GM12878 (cell line): ENCODE results near the gene TEF. TPM values are rescaled to one million over a fixed set of nuclear protein-coding genes. Genes with fewer than 3 reads are reported as not detected.

Experiments used
- ATAC-seq: fragments of 200-7000 bp; cut with Tn5 transposase; 3 replicates; pipeline ENCODE4 v1.9.1; 2020; ENCODE audit warnings: mild to moderate bottlenecking, moderate library complexity
- BruUV-seq: library from RNA; stranded (reverse); fragments of 400-500 nt; replicated peaks from 2 replicates; lab custom pipeline; 2021; lab: Mats Ljungman, UMichigan
- CTCF ChIA-PET: fragments of 300-600 bp; sonication (Branson Sonifier 250); formaldehyde crosslinking; extraction: SDS; loops from one replicate; lab custom pipeline; 2021; ENCODE audit warnings: inconsistent platforms; lab: Yijun Ruan, JAX
- POLR2A ChIA-PET: fragments of 350-600 bp; formaldehyde crosslinking; extraction: SDS; loops from one replicate; lab custom pipeline; 2021; ENCODE audit warnings: inconsistent platforms; lab: Charles Lee
- RAD21 ChIA-PET: fragments of 300-600 bp; sonication (Branson Sonifier 250); formaldehyde crosslinking; loops from one replicate; lab custom pipeline; 2023; ENCODE audit warnings: antibody characterized with exemption; ENCODE audit not compliant: unreplicated experiment; lab: Charles Lee
- SMC1A ChIA-PET: fragments of 300-600 bp; sonication (Branson Sonifier 250); formaldehyde crosslinking; loops from one replicate; lab custom pipeline; 2023; ENCODE audit not compliant: unreplicated experiment, uncharacterized antibody; lab: Charles Lee
- DNase-seq: peaks from one replicate; pipeline ENCODE4 v3.0.0-alpha.2; 2011; ENCODE audit warnings: low read depth, low spot score
- FAIRE-seq: peaks from 3 replicates; lab custom pipeline; 2011; peaks lifted over from hg19 to GRCh38; lab: Jason Lieb, UNC
- H2AFZ ChIP-seq: 2 replicates; pipeline ENCODE4 v1.6.0; 2011; ENCODE audit warnings: low read depth, low read length, control low read depth; ENCODE audit not compliant: control insufficient read depth
- H3K27ac ChIP-seq: 2 replicates; pipeline ENCODE4 v1.5.1; 2011; ENCODE audit warnings: control low read depth; ENCODE audit not compliant: control insufficient read depth, insufficient read depth
- H3K27me3 ChIP-seq, 2 experiments: replicated peaks in 1 of 2; 2 replicates each; pipeline versions ENCODE4 v1.6.0 to v1.6.1; 2011; ENCODE audit warnings: low read length in 1 of 2; ENCODE audit not compliant: control insufficient read depth in 2 of 2, insufficient read depth in 2 of 2
- H3K36me3 ChIP-seq, 2 experiments: 2 replicates each; pipeline ENCODE4 v1.5.1; 2011; ENCODE audit warnings: low read length in 1 of 2; ENCODE audit not compliant: control insufficient read depth in 2 of 2, insufficient read depth in 2 of 2
- H3K4me1 ChIP-seq: 2 replicates; pipeline ENCODE4 v1.6.1; 2011; ENCODE audit warnings: mild to moderate bottlenecking, low read length, moderate library complexity, mixed read lengths; ENCODE audit not compliant: control insufficient read depth, insufficient read depth
- H3K4me2 ChIP-seq: 2 replicates; pipeline ENCODE4 v1.6.0; 2011; ENCODE audit warnings: control low read depth; ENCODE audit not compliant: control insufficient read depth, insufficient read depth
- H3K4me3 ChIP-seq: fragments of 200-600 bp; sonication (generic); 2 replicates; pipeline ENCODE4 v1.5.1; 2016
- H3K79me2 ChIP-seq: 2 replicates; pipeline ENCODE4 v1.6.0; 2011; ENCODE audit warnings: low read length; ENCODE audit not compliant: control insufficient read depth, insufficient read depth
- H3K9ac ChIP-seq: 2 replicates; pipeline ENCODE4 v1.8.0; 2011; ENCODE audit warnings: low read length, control low read depth, mixed read lengths; ENCODE audit not compliant: control insufficient read depth, insufficient read depth
- H3K9me3 ChIP-seq: replicated peaks from 3 replicates; pipeline ENCODE4 v1.5.1; 2011; ENCODE audit warnings: mild to moderate bottlenecking, low read length; ENCODE audit not compliant: control insufficient read depth, insufficient read depth
- H4K20me1 ChIP-seq: 2 replicates; pipeline ENCODE4 v1.6.0; 2011; ENCODE audit not compliant: control insufficient read depth, insufficient read depth
- BCL3 ChIP-seq: IDR thresholded peaks from 2 replicates; pipeline ENCODE4 v1.6.1; 2011; ENCODE audit warnings: borderline replicate concordance, low read depth, mild to moderate bottlenecking, moderate library complexity, low read length; ENCODE audit not compliant: insufficient read depth, poor library complexity, severe bottlenecking
- IRF3 ChIP-seq: fragments of 450-650 bp; IDR thresholded peaks from 2 replicates; pipeline ENCODE4 v1.6.1; 2014; ENCODE audit warnings: mild to moderate bottlenecking
- IRF4 ChIP-seq: IDR thresholded peaks from 2 replicates; pipeline ENCODE4 v1.6.1; 2011; ENCODE audit warnings: low read depth, low read length
- IRF5 ChIP-seq: fragments of 450-650 bp; IDR thresholded peaks from 2 replicates; pipeline ENCODE4 v1.6.1; 2017; ENCODE audit warnings: borderline replicate concordance
- KAT2A ChIP-seq: conservative IDR thresholded peaks from 2 replicates; pipeline ENCODE4 v1.6.1; 2011; ENCODE audit warnings: low read depth, low read length; ENCODE audit not compliant: control insufficient read depth
- KLF5 ChIP-seq: fragments of 450-650 bp; IDR thresholded peaks from 2 replicates; pipeline ENCODE4 v1.6.1; 2014; ENCODE audit warnings: mild to moderate bottlenecking; ENCODE audit not compliant: partially characterized antibody
- RUNX3 ChIP-seq: IDR thresholded peaks from 2 replicates; pipeline ENCODE4 v1.6.1; 2012; ENCODE audit warnings: low read length, inconsistent platforms
- SMC3 ChIP-seq: IDR thresholded peaks from 2 replicates; pipeline ENCODE4 v1.6.1; 2011; ENCODE audit warnings: low read length, improper control_type of control experiment, borderline replicate concordance
- TARDBP ChIP-seq: IDR thresholded peaks from 2 replicates; pipeline ENCODE4 v1.6.1; 2016; ENCODE audit warnings: borderline replicate concordance
- WGBS: methylation state at CpG from one replicate; pipeline ENCODE4 v1.1.6; 2016; ENCODE audit warnings: low lambda C conversion rate; ENCODE audit not compliant: insufficient replicate concordance, insufficient coverage; ENCODE audit errors: missing lambda C conversion rate; 5-methylcytosine and 5-hydroxymethylcytosine counted together
- in situ Hi-C: fragments of 300-500 bp; cut with MboI; formaldehyde crosslinking; loops from 9 replicates; pipeline ENCODE4 v1.14.3; 2018; ENCODE audit warnings: mixed read lengths
- intact Hi-C: fragments of 100-400 bp; cut with micrococcal nuclease; formaldehyde crosslinking; loops from one replicate; pipeline ENCODE4 v1.14.2; 2022; ENCODE audit not compliant: unreplicated experiment
- polyA plus RNA-seq, 11 experiments: library from polyadenylated mRNA; depleted of rRNA in 4 of 11; unstranded in 6 of 11; stranded (reverse) in 5 of 11; fragments of >200 nt; fragmentation: Nextera tagmentation in 4 of 11; fragmentation: Illumina TruSeq in 1 of 11; extraction: Ambion mirVana in 4 of 11; extraction: Trizol in 1 of 11; gene quantifications; 1 replicate in 1 of 11; 2 replicates in 10 of 11; pipeline versions ENCODE4 v1.2.1 to v1.2.3, GENCODE V29; 2011 to 2016; ENCODE audit warnings: inconsistent platforms in 2 of 11, missing spikeins in 2 of 11, low read depth in 1 of 11
- total RNA-seq, 4 experiments: library from RNA; depleted of rRNA in 3 of 4; stranded (reverse); fragments of >200 nt in 3 of 4; fragmentation: Illumina TruSeq in 1 of 4; extraction: Trizol in 1 of 4; gene quantifications; 2 replicates each; pipeline versions ENCODE4 v1.2.1 to v1.2.3, GENCODE V29; 2013 to 2021
- TF ChIP-seq, protein P1 (sequence below): fragments of 450-650 bp; IDR thresholded peaks from 2 replicates; pipeline ENCODE4 v1.6.1; 2018; ENCODE audit warnings: borderline replicate concordance, mild to moderate bottlenecking; ENCODE audit not compliant: partially characterized antibody
- TF ChIP-seq, protein P2 (sequence below): fragments of 450-650 bp; IDR thresholded peaks from 2 replicates; pipeline ENCODE4 v1.6.1; 2018; ENCODE audit warnings: mild to moderate bottlenecking, low read depth, moderate library complexity; ENCODE audit not compliant: partially characterized antibody

Gene TEF
- total and polyA plus RNA-seq, 10 of the 15 experiments (the other 5 are each of a cell fraction or from before 2014, with no cell fraction given): 0.23 to 4.9 (median 3.2) TPM

DNA sequence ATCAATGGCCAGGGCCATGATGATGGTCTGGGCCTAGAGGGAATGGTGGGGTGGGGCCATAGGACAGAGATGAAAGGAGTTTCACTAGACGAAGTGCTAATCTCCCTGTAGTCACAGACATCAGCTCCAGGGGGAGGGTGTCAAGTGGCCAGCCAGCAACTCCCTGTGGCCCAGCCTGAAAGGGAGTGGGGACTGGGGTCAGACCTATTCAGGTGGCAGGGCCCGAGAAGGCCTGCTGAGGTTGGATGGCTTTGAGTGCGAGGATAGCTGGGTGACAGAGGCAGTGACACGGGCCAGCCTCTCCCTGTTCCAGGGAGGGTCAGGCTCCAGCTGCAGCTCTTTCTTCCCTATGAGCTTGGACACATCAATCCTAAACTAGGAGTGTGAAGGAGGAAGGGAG, 53.8 kb downstream of the TEF start:
- CTCF ChIA-PET: no interaction called here
- WGBS: 85% methylated on average over 4 of the region's 4 CpGs
- H3K9me3 ChIP-seq: no peaks in the 10 kb centered on the region
- RAD21 ChIA-PET: no interaction called here
- H4K20me1 ChIP-seq: peaks cover 10% of the 10 kb centered on the region
- no peaks in the 10 kb centered on the region for H3K27me3 ChIP-seq
- no peak overlapping the region for H2AFZ ChIP-seq
- in situ Hi-C loops: no loop called here
- no peak overlapping the region for H3K4me3 ChIP-seq
- ATAC-seq: no peak
- H3K4me2 ChIP-seq: no peak overlapping the region
- no peak overlapping the region for H3K27ac ChIP-seq
- FAIRE-seq: no peak
- H3K9ac ChIP-seq: no peak overlapping the region
- no peak for DNase-seq
- POLR2A ChIA-PET: interaction anchor here (0.5 kb wide), 1 partner anchor 20 kb away, joined by 5 read pairs; no protein-coding TSS in a partner anchor
- SMC1A ChIA-PET: no interaction called here
- TF ChIP-seq, protein P1, sequence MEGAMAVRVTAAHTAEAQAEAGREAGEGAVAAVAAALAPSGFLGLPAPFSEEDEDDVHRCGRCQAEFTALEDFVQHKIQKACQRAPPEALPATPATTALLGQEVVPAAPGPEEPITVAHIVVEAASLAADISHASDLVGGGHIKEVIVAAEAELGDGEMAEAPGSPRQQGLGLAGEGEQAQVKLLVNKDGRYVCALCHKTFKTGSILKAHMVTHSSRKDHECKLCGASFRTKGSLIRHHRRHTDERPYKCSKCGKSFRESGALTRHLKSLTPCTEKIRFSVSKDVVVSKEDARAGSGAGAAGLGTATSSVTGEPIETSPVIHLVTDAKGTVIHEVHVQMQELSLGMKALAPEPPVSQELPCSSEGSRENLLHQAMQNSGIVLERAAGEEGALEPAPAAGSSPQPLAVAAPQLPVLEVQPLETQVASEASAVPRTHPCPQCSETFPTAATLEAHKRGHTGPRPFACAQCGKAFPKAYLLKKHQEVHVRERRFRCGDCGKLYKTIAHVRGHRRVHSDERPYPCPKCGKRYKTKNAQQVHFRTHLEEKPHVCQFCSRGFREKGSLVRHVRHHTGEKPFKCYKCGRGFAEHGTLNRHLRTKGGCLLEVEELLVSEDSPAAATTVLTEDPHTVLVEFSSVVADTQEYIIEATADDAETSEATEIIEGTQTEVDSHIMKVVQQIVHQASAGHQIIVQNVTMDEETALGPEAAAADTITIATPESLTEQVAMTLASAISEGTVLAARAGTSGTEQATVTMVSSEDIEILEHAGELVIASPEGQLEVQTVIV: no peak
- no peak for TF ChIP-seq KAT2A
- TF ChIP-seq RUNX3: no peak
- TF ChIP-seq BCL3: no peak
- no peak for TF ChIP-seq SMC3
- TF ChIP-seq KLF5: no peak
- TF ChIP-seq IRF3: no peak
- TF ChIP-seq, protein P2, sequence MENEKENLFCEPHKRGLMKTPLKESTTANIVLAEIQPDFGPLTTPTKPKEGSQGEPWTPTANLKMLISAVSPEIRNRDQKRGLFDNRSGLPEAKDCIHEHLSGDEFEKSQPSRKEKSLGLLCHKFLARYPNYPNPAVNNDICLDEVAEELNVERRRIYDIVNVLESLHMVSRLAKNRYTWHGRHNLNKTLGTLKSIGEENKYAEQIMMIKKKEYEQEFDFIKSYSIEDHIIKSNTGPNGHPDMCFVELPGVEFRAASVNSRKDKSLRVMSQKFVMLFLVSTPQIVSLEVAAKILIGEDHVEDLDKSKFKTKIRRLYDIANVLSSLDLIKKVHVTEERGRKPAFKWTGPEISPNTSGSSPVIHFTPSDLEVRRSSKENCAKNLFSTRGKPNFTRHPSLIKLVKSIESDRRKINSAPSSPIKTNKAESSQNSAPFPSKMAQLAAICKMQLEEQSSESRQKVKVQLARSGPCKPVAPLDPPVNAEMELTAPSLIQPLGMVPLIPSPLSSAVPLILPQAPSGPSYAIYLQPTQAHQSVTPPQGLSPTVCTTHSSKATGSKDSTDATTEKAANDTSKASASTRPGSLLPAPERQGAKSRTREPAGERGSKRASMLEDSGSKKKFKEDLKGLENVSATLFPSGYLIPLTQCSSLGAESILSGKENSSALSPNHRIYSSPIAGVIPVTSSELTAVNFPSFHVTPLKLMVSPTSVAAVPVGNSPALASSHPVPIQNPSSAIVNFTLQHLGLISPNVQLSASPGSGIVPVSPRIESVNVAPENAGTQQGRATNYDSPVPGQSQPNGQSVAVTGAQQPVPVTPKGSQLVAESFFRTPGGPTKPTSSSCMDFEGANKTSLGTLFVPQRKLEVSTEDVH: no peak
- no peak for TF ChIP-seq TARDBP
- no peak for TF ChIP-seq IRF4
- TF ChIP-seq IRF5: no peak
- no peaks in the 10 kb centered on the region for H3K4me1 ChIP-seq
- BruUV-seq: no TSS peak
- intact Hi-C loops: no loop called here
- peaks cover 14 to 18% of the 10 kb centered on the region in 2 experiments; a peak in 3 of 4 replicates for H3K36me3 ChIP-seq
- H3K79me2 ChIP-seq: peaks cover 11% of the 10 kb centered on the region
